GM21390 (cell line): ENCODE data around the gene PRSS56.

Experiments used
- ATAC-seq: cut with Tn5 transposase; IDR thresholded peaks from one replicate; pipeline ENCODE4 v1.9.1; 2021; ENCODE audit not compliant: unreplicated experiment

Gene PRSS56

GRCh38 chr2:232540441-232541041 is 20.4 kb downstream of the PRSS56 start:
- no peak for ATAC-seq

DNA sequence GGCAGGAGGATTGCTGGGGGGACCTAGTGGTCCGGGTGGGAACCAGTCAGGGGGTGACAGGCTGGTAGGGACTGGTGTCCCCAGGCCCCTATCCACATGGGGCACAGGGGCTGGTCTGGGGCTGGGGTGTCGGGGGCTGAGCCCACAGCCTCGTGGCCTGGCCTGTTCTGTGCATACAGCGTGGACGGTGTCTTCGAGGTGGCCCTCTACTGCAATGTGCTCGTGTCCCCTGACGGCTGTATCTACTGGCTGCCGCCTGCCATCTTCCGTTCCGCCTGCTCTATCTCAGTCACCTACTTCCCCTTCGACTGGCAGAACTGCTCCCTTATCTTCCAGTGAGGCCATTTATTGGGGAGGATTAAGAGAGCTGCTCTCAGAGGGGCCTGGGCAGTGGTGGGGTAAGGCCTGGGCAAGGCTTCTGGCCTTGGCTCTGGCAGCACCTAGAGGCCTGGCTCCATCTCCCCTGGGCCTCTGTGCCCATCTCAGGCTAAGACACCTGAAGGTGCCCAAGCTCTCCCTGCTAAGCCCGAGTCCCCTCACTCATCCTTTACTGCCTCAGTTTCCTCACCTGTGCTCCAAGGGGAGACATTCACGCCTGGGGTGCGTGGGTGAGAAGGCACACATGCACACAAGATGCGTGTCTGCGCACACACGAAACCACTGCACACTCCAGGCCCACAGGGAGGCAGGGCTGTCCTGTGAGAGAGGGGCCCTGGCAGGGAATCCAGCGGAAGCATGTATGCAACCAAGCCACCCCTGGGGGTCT is 21.2 kb downstream of the PRSS56 start:
- no peak for ATAC-seq

- ATAC-seq, result no peak
These were observed 21.9 kb downstream of the PRSS56 start for GRCh38 chr2:232541961-232542714.

DNA sequence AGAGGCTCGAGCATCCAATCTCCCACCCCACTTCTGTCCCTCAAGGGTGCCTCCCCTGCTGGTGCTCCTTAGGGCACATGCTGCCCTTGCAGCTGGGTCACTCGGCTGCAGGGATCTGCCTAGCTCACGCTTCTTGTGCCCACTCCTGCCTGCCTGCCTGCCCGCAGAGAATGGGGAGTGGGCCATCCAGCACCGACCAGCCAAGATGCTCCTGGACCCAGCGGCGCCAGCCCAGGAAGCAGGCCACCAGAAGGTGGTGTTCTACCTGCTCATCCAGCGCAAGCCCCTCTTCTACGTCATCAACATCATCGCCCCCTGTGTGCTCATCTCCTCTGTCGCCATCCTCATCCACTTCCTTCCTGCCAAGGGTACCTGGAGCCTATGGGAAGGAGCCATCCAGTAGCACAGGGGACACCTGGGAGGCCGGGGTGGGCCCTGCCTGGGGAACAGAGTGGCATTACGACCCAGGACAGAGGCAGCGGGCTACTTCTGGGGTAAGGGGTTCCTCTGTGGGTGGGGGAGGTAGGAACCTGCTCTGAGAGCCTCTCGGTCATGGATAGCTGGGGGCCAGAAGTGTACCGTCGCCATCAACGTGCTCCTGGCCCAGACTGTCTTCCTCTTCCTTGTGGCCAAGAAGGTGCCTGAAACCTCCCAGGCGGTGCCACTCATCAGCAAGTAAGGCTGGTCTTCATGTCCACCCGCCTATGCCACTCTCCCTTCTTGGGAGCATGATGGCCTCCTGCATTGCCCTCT is 22.7 kb downstream of the PRSS56 start:
- ATAC-seq, result no peak

GRCh38 chr2:232543491-232543890 is 23.3 kb downstream of the PRSS56 start:
- ATAC-seq, result no peak

- ATAC-seq, result no peak
These were observed 23.9 kb downstream of the PRSS56 start for GRCh38 chr2:232543928-232544631.

DNA sequence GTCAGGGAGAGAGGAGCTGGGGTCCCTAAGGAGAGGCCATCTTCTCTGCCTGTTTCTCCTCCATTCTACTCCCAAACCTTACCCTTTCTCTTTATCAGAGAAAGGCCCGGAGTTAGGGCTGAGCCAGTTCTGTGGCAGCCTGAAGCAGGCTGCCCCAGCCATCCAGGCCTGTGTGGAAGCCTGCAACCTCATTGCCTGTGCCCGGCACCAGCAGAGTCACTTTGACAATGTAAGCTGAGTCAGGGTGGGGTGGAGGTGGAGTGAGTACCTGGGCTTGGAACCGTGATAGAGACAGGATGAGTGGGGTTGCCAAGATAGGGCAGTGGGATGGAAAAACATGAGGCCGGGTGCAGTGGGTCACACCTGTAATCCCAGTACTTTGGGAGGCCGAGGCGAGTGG is 24.5 kb downstream of the PRSS56 start:
- ATAC-seq, result no peak

- ATAC-seq, result no peak
These were observed 25.6 kb downstream of the PRSS56 start for GRCh38 chr2:232545511-232546375.

- no peak for ATAC-seq
These were observed 27.8 kb downstream of the PRSS56 start for GRCh38 chr2:232547991-232548390.

- ATAC-seq, result no peak
These were observed 29.6 kb downstream of the PRSS56 start for GRCh38 chr2:232549655-232550353.

DNA sequence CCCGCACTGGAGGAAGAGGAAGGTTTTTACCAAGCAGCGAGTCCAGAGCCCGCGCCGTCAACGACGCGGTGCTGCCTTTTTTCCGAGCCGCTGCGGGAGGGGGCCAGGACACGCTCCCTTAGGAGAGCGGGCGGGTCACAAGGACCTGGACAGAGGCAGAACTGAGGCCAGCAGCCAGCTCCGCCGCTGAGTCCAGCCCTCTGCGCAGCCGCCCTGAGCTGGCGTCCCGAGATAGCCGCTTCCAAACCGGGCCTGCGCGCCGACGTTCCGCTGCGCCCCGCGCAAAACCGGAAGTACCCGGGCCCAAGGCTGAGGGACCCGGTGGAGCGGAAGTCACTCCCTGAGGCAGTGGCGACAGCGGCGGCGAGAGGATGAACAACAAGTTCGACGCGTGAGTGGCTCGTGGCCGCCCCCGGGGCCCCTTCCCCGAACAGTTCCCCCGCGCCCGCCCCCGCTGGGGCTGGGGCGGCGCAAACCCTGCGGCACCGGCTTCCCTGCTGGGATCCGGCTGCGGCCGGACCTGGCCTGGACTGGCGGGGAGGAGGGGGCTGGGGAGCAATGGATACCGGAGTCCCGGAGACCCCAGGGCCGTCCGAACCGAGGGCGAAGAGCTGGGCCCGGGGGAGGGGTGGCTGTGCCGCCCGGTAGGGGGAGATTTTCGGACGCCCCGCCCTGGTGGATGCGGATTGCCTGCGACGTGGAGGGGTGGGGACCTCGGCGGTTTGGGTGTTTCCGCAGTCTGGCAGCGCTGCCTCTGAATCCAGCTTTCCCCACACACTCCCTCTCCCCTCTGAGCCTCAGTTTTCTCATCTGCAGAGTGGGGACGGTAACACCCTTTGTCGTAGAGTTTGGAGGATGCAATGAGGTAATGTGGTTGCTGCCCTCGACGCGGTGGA is 30.4 kb downstream of the PRSS56 start, which contains the start of the genes EIF4E2 and TIGD1:
Gene EIF4E2 (plus strand): TSS at position 336 of the 896 bp plus-strand sequence. CDS start 36 bp downstream, at position 372.
Gene TIGD1 (minus strand): TSS at position 204 of the 896 bp plus-strand sequence. CDS start 675 bp downstream, outside the sequence.
- ATAC-seq, result peak; percentile 91

- no peak for ATAC-seq
These were observed 31.1 kb downstream of the PRSS56 start for GRCh38 chr2:232551250-232551638.

DNA sequence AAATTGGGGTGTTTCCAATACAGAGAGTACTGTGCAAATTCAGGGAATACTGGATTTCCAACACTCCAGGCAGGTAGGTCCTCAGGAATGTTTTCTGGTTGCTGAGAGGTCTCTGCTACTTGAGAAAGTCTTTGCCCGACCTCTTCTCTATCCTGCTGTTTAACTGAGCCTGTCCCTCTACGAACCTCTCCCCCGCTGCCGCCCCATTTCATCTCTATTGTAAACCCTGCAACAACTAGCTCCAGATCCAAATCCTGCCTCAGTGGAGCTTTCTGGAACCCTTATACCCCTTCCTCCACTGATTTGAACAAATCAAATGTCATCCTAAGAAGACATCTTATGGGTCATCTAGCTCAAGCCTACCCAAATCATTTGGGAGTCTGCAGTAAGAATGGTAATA is 31.6 kb downstream of the PRSS56 start:
- no peak for ATAC-seq

DNA sequence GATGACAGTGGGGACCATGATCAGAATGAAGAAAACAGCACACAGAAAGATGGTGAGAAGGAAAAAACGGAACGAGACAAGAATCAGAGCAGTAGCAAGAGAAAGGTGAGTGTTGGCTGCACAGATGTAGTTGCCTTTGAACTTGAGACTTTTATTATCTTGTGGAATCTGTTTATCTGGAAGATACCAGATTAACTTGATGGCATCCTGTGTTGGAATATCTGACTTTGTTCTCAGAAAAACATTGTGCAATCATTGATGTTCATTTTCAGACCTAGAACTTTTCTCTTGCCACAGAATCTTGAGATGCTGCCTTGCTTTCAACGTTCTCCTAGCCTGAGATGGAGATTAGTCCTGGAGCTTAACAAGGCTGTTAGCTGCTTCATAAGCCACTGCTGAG is 36.2 kb downstream of the PRSS56 start:
- no peak for ATAC-seq

GRCh38 chr2:232562515-232563151 is 42.4 kb downstream of the PRSS56 start:
- ATAC-seq, result no peak

DNA sequence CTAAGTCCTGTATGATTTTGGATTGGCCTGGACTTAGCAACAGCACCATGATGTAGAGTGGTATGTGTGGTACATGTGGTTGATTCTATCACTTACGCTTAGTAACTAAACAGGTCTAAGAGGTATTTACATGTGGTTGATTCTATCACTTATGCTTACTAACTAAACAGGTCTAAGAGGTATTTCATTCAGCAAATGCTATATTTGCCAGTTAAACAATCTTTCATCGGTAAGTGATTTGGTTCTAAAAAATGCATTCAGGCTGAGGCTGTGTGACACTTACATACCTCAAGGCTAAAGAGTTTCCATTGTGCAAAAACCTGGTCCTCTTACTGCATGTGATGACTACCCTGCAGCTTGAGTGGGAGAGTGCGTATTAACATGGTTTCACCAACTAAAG is 43.4 kb downstream of the PRSS56 start:
- no peak for ATAC-seq

GRCh38 chr2:232567721-232568120 is 47.5 kb downstream of the PRSS56 start:
- no peak for ATAC-seq
